ENCODE results near the gene PFN2.
"Not testable (repeated sequence)": the region's sequence is repeated elsewhere in the genome, so short reads cannot be mapped to it uniquely, and the experiment has no call there.

The PFN2 gene

GRCh38 chr3:149965278-149965677, 5.4 kb downstream of the PFN2 start:
- peaks cover 12% of the 10 kb centered on the region for H3K36me3 ChIP-seq (ENCODE audit: control insufficient read depth, insufficient read depth, low read length, severe bottlenecking)

GRCh38 chr3:149964291-149964690, 6.4 kb downstream of the PFN2 start:
- Histone ChIP-seq H3K27me3 (replicated peaks; ENCODE audit: control insufficient read depth, insufficient read depth, low read length) (no peaks in the 10 kb centered on the region), H3K36me3 (ENCODE audit: control insufficient read depth, insufficient read depth, low read length, severe bottlenecking) (peaks cover 19% of the 10 kb centered on the region), H3K9me3 (ENCODE audit: control insufficient read depth, low read length) (no peaks in the 10 kb centered on the region)

More at GRCh38 chr3:149965278-149965677, 5.4 kb downstream of the PFN2 start:
- no peak overlapping the region for H3K4me3 ChIP-seq (ENCODE audit: low read length)
- no peak overlapping the region for H3K9ac ChIP-seq (ENCODE audit: low read length)
- peaks cover 48% of the 10 kb centered on the region for H3K4me1 ChIP-seq (ENCODE audit: control insufficient read depth, insufficient read depth, low read length)
- DNase-seq (ENCODE audit: low read depth), result peak; percentile 69
- no peaks in the 10 kb centered on the region for H3K9me3 ChIP-seq (ENCODE audit: control insufficient read depth, low read length)
- H3K27me3 ChIP-seq (replicated peaks; ENCODE audit: control insufficient read depth, insufficient read depth, low read length), result no peaks in the 10 kb centered on the region

GRCh38 chr3:149963485-149963884, 7.2 kb downstream of the PFN2 start:
- H3K27me3 ChIP-seq (replicated peaks; ENCODE audit: control insufficient read depth, insufficient read depth, low read length), result no peaks in the 10 kb centered on the region
- no peaks in the 10 kb centered on the region for H3K9me3 ChIP-seq (ENCODE audit: control insufficient read depth, low read length)
- no peak overlapping the region for H3K9ac ChIP-seq (ENCODE audit: low read length)
- no peak overlapping the region for H3K4me3 ChIP-seq (ENCODE audit: low read length)
- DNase-seq (ENCODE audit: low read depth), result no peak
- peaks cover 19% of the 10 kb centered on the region for H3K36me3 ChIP-seq (ENCODE audit: control insufficient read depth, insufficient read depth, low read length, severe bottlenecking)
- H3K4me1 ChIP-seq (ENCODE audit: control insufficient read depth, insufficient read depth, low read length), result peaks cover 46% of the 10 kb centered on the region

More at GRCh38 chr3:149964291-149964690, 6.4 kb downstream of the PFN2 start:
- DNase-seq (ENCODE audit: low read depth), result peak; percentile 56
- Histone ChIP-seq H3K4me1 (ENCODE audit: control insufficient read depth, insufficient read depth, low read length) (peaks cover 50% of the 10 kb centered on the region), H3K4me3 (ENCODE audit: low read length) (no peak overlapping the region), H3K9ac (ENCODE audit: low read length) (no peak overlapping the region)

GRCh38 chr3:149959443-149959842, 11.3 kb downstream of the PFN2 start:
- Histone ChIP-seq H3K9ac (ENCODE audit: low read length) (no peak overlapping the region), H3K4me3 (ENCODE audit: low read length) (no peak overlapping the region), H3K36me3 (ENCODE audit: control insufficient read depth, insufficient read depth, low read length, severe bottlenecking) (peaks cover 11% of the 10 kb centered on the region), H3K4me1 (ENCODE audit: control insufficient read depth, insufficient read depth, low read length) (peaks cover 24% of the 10 kb centered on the region), H3K27me3 (replicated peaks; ENCODE audit: control insufficient read depth, insufficient read depth, low read length) (no peaks in the 10 kb centered on the region), H3K9me3 (ENCODE audit: control insufficient read depth, low read length) (no peaks in the 10 kb centered on the region)
- DNase-seq (ENCODE audit: low read depth), result peak; percentile 40

GRCh38 chr3:149958171-149958796, 12.4 kb downstream of the PFN2 start:
- peaks cover 13% of the 10 kb centered on the region for H3K4me1 ChIP-seq (ENCODE audit: control insufficient read depth, insufficient read depth, low read length)
- H3K36me3 ChIP-seq (ENCODE audit: control insufficient read depth, insufficient read depth, low read length, severe bottlenecking), result peaks cover 11% of the 10 kb centered on the region
- no peak for DNase-seq (ENCODE audit: low read depth)

GRCh38 chr3:149957361-149958125, 13.2 kb downstream of the PFN2 start:
- no peaks in the 10 kb centered on the region for H3K27me3 ChIP-seq (replicated peaks; ENCODE audit: control insufficient read depth, insufficient read depth, low read length)
- H3K4me3 ChIP-seq (ENCODE audit: low read length), result no peak overlapping the region
- peaks cover 9% of the 10 kb centered on the region for H3K4me1 ChIP-seq (ENCODE audit: control insufficient read depth, insufficient read depth, low read length)
- peaks cover 15% of the 10 kb centered on the region for H3K36me3 ChIP-seq (ENCODE audit: control insufficient read depth, insufficient read depth, low read length, severe bottlenecking)
- no peak for DNase-seq (ENCODE audit: low read depth)
- H3K9me3 ChIP-seq (ENCODE audit: control insufficient read depth, low read length), result no peaks in the 10 kb centered on the region
- no peak overlapping the region for H3K9ac ChIP-seq (ENCODE audit: low read length)

More at GRCh38 chr3:149958171-149958796, 12.4 kb downstream of the PFN2 start:
- H3K4me3 ChIP-seq (ENCODE audit: low read length), result no peak overlapping the region
- H3K9me3 ChIP-seq (ENCODE audit: control insufficient read depth, low read length), result no peaks in the 10 kb centered on the region
- H3K27me3 ChIP-seq (replicated peaks; ENCODE audit: control insufficient read depth, insufficient read depth, low read length), result no peaks in the 10 kb centered on the region
- H3K9ac ChIP-seq (ENCODE audit: low read length), result no peak overlapping the region

GRCh38 chr3:149955449-149955848, 15.2 kb downstream of the PFN2 start:
- no peak overlapping the region for H3K9ac ChIP-seq (ENCODE audit: low read length)
- no peaks in the 10 kb centered on the region for H3K9me3 ChIP-seq (ENCODE audit: control insufficient read depth, low read length)
- H3K4me1 ChIP-seq (ENCODE audit: control insufficient read depth, insufficient read depth, low read length), result peaks cover 9% of the 10 kb centered on the region
- H3K4me3 ChIP-seq (ENCODE audit: low read length), result no peak overlapping the region
- H3K27me3 ChIP-seq (replicated peaks; ENCODE audit: control insufficient read depth, insufficient read depth, low read length), result no peaks in the 10 kb centered on the region
- no peak for DNase-seq (ENCODE audit: low read depth)
- peaks cover 29% of the 10 kb centered on the region for H3K36me3 ChIP-seq (ENCODE audit: control insufficient read depth, insufficient read depth, low read length, severe bottlenecking)

GRCh38 chr3:149954812-149955211, 15.9 kb downstream of the PFN2 start:
- Histone ChIP-seq H3K9me3 (ENCODE audit: control insufficient read depth, low read length) (no peaks in the 10 kb centered on the region), H3K4me1 (ENCODE audit: control insufficient read depth, insufficient read depth, low read length) (peaks cover 9% of the 10 kb centered on the region), H3K27me3 (replicated peaks; ENCODE audit: control insufficient read depth, insufficient read depth, low read length) (no peaks in the 10 kb centered on the region), H3K9ac (ENCODE audit: low read length) (no peak overlapping the region), H3K4me3 (ENCODE audit: low read length) (no peak overlapping the region), H3K36me3 (ENCODE audit: control insufficient read depth, insufficient read depth, low read length, severe bottlenecking) (peaks cover 27% of the 10 kb centered on the region)
- peak; percentile 32 for DNase-seq (ENCODE audit: low read depth)

- H3K4me1 ChIP-seq (ENCODE audit: control insufficient read depth, insufficient read depth, low read length), result no peaks in the 10 kb centered on the region
- H3K27me3 ChIP-seq (replicated peaks; ENCODE audit: control insufficient read depth, insufficient read depth, low read length), result no peaks in the 10 kb centered on the region
- H3K36me3 ChIP-seq (ENCODE audit: control insufficient read depth, insufficient read depth, low read length, severe bottlenecking), result peaks cover 34% of the 10 kb centered on the region
- H3K9ac ChIP-seq (ENCODE audit: low read length), result no peak overlapping the region
- no peak for DNase-seq (ENCODE audit: low read depth)
- H3K9me3 ChIP-seq (ENCODE audit: control insufficient read depth, low read length), result no peaks in the 10 kb centered on the region
- no peak overlapping the region for H3K4me3 ChIP-seq (ENCODE audit: low read length)
These were observed 21.5 kb downstream of the PFN2 start for GRCh38 chr3:149949181-149949580.

- no peak overlapping the region for H3K9ac ChIP-seq (ENCODE audit: low read length)
- DNase-seq (ENCODE audit: low read depth), result no peak
- no peaks in the 10 kb centered on the region for H3K9me3 ChIP-seq (ENCODE audit: control insufficient read depth, low read length)
- H3K4me3 ChIP-seq (ENCODE audit: low read length), result no peak overlapping the region
- peaks cover 5% of the 10 kb centered on the region for H3K4me1 ChIP-seq (ENCODE audit: control insufficient read depth, insufficient read depth, low read length)
- H3K27me3 ChIP-seq (replicated peaks; ENCODE audit: control insufficient read depth, insufficient read depth, low read length), result no peaks in the 10 kb centered on the region
- peaks cover 28% of the 10 kb centered on the region for H3K36me3 ChIP-seq (ENCODE audit: control insufficient read depth, insufficient read depth, low read length, severe bottlenecking)
These were observed 23.5 kb downstream of the PFN2 start for GRCh38 chr3:149947231-149947630.

- not testable (repeated sequence) for DNase-seq (ENCODE audit: low read depth); H3K4me3 ChIP-seq (ENCODE audit: low read length); H3K36me3 ChIP-seq (ENCODE audit: control insufficient read depth, insufficient read depth, low read length, severe bottlenecking); H3K27me3 ChIP-seq (replicated peaks; ENCODE audit: control insufficient read depth, insufficient read depth, low read length); H3K9ac ChIP-seq (ENCODE audit: low read length); H3K9me3 ChIP-seq (ENCODE audit: control insufficient read depth, low read length)
- H3K4me1 ChIP-seq (ENCODE audit: control insufficient read depth, insufficient read depth, low read length), result peaks cover 19% of the 10 kb centered on the region
These were observed 26.7 kb downstream of the PFN2 start for GRCh38 chr3:149943966-149944365.
